Omental fat pad (tissue), 4 donors: ENCODE measurements around the gene TAPT1. TPM values are rescaled to one million over a fixed set of nuclear protein-coding genes. Genes with fewer than 3 reads are reported as not detected.

Experiments
- ATAC-seq: fragments of 150-250 bp; one replicate; pipeline ENCODE4 v1.9.1; 2016; ENCODE audit warnings: mild to moderate bottlenecking, moderate library complexity; ENCODE audit not compliant: low FRiP score
- DNase-seq: peaks from one replicate; pipeline ENCODE4 v3.0.0-alpha.2; 2019; ENCODE audit warnings: low spot score
- CTCF ChIP-seq, 3 donors: fragments of 450-650 bp; IDR thresholded peaks; one replicate each; pipeline ENCODE4 v1.5.1; 2016 to 2017; ENCODE audit warnings: antibody characterized with exemption in 3 of 3, mild to moderate bottlenecking in 3 of 3, moderate library complexity in 2 of 3
- total RNA-seq, 4 donors: library from RNA; depleted of rRNA; stranded (reverse); fragments of >200 nt; gene quantifications; one replicate each; pipeline ENCODE4 v1.1.0, GENCODE V29; 2016

The TAPT1 gene
- total RNA-seq, 4 donors from 2014 or later = 21.5 to 31.9 (median 28.6) TPM

- ATAC-seq = no peak
- no peak for TF ChIP-seq CTCF (IDR thresholded peaks at IDR 0.05)
- no peak for DNase-seq
These were observed 10.2 kb upstream of the TAPT1 start for GRCh38 chr4:16236402-16237023.

DNA sequence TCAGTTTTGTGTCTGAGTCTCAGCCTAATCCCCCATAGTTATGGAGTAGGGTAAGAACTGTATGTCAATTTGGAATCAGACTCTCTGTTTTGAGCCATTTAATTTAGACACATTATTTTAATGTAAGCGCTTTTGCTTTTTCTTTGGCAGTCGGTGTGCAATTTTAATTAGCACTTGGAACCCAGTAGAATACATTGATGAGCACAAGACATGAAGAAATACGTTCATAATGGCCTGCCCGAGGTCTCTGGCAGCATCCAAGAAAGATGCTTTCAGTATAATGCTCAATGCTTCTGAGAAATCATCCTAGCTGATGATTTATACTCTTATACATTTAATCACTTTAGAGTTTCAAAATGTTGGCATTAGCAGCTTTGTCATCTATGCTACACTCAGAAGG lies 8.9 kb upstream of the TAPT1 start:
- DNase-seq (no peak), ATAC-seq (no peak)
- TF ChIP-seq CTCF (IDR thresholded peaks at IDR 0.05) = no peak

DNA sequence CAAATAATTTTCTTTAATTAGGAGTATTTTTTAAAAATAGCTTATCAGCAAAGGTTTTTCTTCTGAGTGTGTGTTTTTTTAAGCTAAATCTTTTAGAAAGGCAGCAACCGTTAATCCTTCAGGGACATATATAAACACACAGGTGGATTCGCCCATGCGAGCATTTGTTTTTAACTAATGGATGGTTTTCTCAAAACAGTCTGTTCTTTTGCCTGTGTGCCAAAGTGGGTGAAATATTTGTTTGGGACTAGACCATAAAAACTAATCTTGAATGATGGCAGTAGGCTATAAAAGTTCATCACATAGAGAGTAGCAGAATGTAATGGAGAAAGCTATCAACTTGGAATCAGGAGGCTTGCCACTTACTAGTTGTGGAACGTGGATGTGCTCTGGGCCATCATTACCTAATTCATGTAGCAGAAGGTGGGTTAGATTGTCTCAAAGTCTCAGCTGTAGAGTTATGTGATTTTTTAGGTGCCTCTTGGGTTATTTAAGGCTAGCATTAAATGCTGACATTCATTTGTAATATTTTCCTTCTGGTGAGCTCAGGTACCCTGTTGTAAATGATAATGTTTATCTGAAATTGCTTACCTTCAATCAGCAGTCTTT lies 7.4 kb upstream of the TAPT1 start:
- ATAC-seq = no peak
- no peak for DNase-seq
- TF ChIP-seq CTCF (IDR thresholded peaks at IDR 0.05) = no peak

GRCh38 chr4:16231570-16232245 lies 5.4 kb upstream of the TAPT1 start:
- no peak for TF ChIP-seq CTCF (IDR thresholded peaks at IDR 0.05)
- ATAC-seq (no peak), DNase-seq (no peak)

DNA sequence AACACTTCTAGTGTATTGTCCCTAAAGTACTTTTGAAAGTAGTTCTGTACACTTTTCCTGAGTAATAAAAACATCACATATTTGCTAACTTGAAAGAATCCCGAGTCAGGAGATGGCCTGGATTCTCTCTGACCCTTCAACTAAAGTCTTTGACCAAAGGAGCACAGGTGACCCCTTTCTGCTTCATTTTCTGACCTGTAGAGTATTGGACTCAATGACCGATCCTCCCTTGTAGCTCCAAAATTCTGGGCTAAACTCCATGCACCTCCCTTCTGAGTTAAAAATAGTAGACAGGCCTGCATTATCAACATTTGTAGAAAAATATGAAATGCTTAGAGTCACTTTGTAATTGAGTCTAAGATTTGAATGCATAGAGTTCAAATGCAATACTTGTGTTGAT lies 4.0 kb upstream of the TAPT1 start:
- ATAC-seq = no peak
- no peak for DNase-seq
- TF ChIP-seq CTCF (IDR thresholded peaks at IDR 0.05) = no peak

DNA sequence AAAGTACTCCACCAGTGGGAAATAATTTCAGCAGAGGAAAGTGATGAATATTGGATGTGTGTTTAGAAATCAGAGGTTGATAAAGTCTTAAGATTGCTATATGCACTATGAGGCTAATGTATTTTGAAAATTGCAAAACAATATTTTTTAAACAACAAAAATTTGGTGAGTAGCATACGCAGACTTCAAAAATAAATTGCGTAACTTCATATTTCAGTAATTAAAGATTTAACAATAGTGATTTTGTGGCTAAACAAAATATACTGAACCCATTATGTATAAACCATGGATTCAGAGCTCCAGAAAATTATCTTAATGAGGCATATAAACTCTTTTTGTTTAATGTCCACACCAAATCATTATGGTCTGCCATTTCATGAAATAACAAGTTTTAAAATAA lies 3.3 kb upstream of the TAPT1 start:
- ATAC-seq = no peak
- DNase-seq = no peak
- no peak for TF ChIP-seq CTCF (IDR thresholded peaks at IDR 0.05)

- ATAC-seq = no peak
- no peak for DNase-seq
- TF ChIP-seq CTCF (IDR thresholded peaks at IDR 0.05) = no peak
These were observed 1.2 kb upstream of the TAPT1 start for GRCh38 chr4:16227462-16227868.
